HepG2 (cell line): ENCODE data around the gene PLEKHG7.

Source experiments
- TOE1 ChIP-seq: sonication (generic); formaldehyde crosslinking; IDR thresholded peaks from 2 replicates; pipeline ENCODE4 v1.4.0; 2020; ENCODE audit warnings: mild to moderate bottlenecking, missing genetic modification reagents
- YY1 ChIP-seq: IDR thresholded peaks from 2 replicates; pipeline ENCODE4 v1.6.1; 2011; ENCODE audit warnings: low read length, low read depth, moderate library complexity, mild to moderate bottlenecking; ENCODE audit not compliant: insufficient read depth, insufficient replicate concordance
- TF ChIP-seq, protein P1 (sequence below): sonication (generic); formaldehyde crosslinking; IDR thresholded peaks from 2 replicates; pipeline ENCODE4 v1.5.0; 2020; ENCODE audit warnings: mild to moderate bottlenecking, missing genetic modification reagents

DNA sequence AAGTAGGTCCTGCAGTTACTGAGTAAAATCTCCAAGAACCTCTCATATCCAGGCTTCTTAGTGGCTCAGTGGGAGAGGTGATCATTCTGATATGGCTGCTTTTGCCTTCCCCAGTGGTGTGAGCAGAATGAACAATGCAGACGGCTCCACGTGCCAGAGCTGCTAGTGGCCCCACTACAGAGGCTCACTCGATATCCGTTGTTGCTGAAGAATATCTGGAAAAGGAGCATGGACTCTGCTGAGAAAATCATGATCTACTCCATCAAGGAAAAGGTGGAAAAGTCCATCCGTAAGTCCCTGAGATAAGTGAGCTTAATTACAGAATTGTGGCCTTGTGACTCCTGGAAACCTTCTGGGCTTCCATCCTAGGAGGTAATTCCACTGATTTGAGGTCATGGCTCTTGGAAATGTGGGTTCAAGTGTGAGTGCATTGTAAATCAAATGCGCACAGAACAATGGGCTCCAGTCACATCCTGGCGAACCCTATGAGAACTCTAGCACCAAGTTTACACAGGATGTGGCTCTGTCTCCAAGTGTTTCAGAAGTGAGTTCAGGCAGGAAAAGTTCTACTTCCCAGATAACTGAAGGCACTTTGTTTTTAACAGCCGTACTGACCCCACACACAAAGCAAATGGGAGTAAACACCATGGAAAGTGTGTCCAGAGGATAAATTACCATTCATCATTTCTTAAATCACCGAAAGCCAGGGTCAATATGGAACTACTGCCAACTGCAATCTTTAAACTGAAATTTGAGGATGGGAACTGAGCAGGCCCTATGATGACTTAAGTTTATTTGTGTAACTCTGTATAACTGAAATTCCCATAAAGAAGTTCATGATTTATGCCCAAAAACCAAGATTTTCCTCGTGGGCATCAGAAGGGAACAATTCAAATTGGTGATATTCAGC, 51.4 kb downstream of the PLEKHG7 start:
- TF ChIP-seq YY1 (no peak), TOE1 (CRISPR knock-in tag) (no peak)
- TF ChIP-seq, protein P1, sequence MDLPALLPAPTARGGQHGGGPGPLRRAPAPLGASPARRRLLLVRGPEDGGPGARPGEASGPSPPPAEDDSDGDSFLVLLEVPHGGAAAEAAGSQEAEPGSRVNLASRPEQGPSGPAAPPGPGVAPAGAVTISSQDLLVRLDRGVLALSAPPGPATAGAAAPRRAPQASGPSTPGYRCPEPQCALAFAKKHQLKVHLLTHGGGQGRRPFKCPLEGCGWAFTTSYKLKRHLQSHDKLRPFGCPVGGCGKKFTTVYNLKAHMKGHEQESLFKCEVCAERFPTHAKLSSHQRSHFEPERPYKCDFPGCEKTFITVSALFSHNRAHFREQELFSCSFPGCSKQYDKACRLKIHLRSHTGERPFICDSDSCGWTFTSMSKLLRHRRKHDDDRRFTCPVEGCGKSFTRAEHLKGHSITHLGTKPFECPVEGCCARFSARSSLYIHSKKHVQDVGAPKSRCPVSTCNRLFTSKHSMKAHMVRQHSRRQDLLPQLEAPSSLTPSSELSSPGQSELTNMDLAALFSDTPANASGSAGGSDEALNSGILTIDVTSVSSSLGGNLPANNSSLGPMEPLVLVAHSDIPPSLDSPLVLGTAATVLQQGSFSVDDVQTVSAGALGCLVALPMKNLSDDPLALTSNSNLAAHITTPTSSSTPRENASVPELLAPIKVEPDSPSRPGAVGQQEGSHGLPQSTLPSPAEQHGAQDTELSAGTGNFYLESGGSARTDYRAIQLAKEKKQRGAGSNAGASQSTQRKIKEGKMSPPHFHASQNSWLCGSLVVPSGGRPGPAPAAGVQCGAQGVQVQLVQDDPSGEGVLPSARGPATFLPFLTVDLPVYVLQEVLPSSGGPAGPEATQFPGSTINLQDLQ (CRISPR knock-in tag) = no peak
